GM20000 (cell line): Measurements from ENCODE around the gene FBXW4.

Experiments
- DNase-seq: peaks from one replicate; pipeline ENCODE4 v3.0.0; 2012; ENCODE audit warnings: low spot score
- CTCF ChIP-seq: IDR thresholded peaks from 2 replicates; pipeline ENCODE4 v1.5.1; 2012; ENCODE audit warnings: mild to moderate bottlenecking, control low read depth; ENCODE audit errors: extremely low read depth, missing control alignments

The FBXW4 gene

GRCh38 chr10:101716891-101717659 lies 22.1 kb upstream of the FBXW4 start:
- no peak for TF ChIP-seq CTCF
- no peak for DNase-seq

GRCh38 chr10:101712997-101713396 lies 18.0 kb upstream of the FBXW4 start:
- no peak for TF ChIP-seq CTCF
- DNase-seq, result no peak

GRCh38 chr10:101710793-101711192 lies 15.8 kb upstream of the FBXW4 start:
- DNase-seq, result no peak
- no peak for TF ChIP-seq CTCF

- no peak for TF ChIP-seq CTCF
- DNase-seq, result no peak
Observed at GRCh38 chr10:101710059-101710695, 15.2 kb upstream of the FBXW4 start.

- no peak for TF ChIP-seq CTCF
- no peak for DNase-seq
Observed at GRCh38 chr10:101709359-101710058, 14.5 kb upstream of the FBXW4 start.

GRCh38 chr10:101708870-101709269 lies 13.9 kb upstream of the FBXW4 start:
- TF ChIP-seq CTCF, result no peak

GRCh38 chr10:101708073-101708472 lies 13.1 kb upstream of the FBXW4 start:
- DNase-seq, result no peak
- no peak for TF ChIP-seq CTCF

More at GRCh38 chr10:101708870-101709269, 13.9 kb upstream of the FBXW4 start:
- DNase-seq, result no peak
